GM12878 (cell line): ENCODE data around the gene TCF4. TPM values are rescaled to one million over a fixed set of nuclear protein-coding genes. Genes with fewer than 3 reads are reported as not detected.

Experiments used
- ATAC-seq: fragments of 200-7000 bp; cut with Tn5 transposase; 3 replicates; pipeline ENCODE4 v1.9.1; 2020; ENCODE audit warnings: mild to moderate bottlenecking, moderate library complexity
- BruUV-seq: library from RNA; stranded (reverse); fragments of 400-500 nt; replicated peaks from 2 replicates; lab custom pipeline; 2021; lab: Mats Ljungman, UMichigan
- CTCF ChIA-PET: fragments of 300-600 bp; sonication (Branson Sonifier 250); formaldehyde crosslinking; extraction: SDS; loops from one replicate; lab custom pipeline; 2021; ENCODE audit warnings: inconsistent platforms; lab: Yijun Ruan, JAX
- POLR2A ChIA-PET: fragments of 350-600 bp; formaldehyde crosslinking; extraction: SDS; loops from one replicate; lab custom pipeline; 2021; ENCODE audit warnings: inconsistent platforms; lab: Charles Lee
- RAD21 ChIA-PET: fragments of 300-600 bp; sonication (Branson Sonifier 250); formaldehyde crosslinking; loops from one replicate; lab custom pipeline; 2023; ENCODE audit warnings: antibody characterized with exemption; ENCODE audit not compliant: unreplicated experiment; lab: Charles Lee
- SMC1A ChIA-PET: fragments of 300-600 bp; sonication (Branson Sonifier 250); formaldehyde crosslinking; loops from one replicate; lab custom pipeline; 2023; ENCODE audit not compliant: unreplicated experiment, uncharacterized antibody; lab: Charles Lee
- DNase-seq: peaks from one replicate; pipeline ENCODE4 v3.0.0-alpha.2; 2011; ENCODE audit warnings: low read depth, low spot score
- FAIRE-seq: peaks from 3 replicates; lab custom pipeline; 2011; peaks lifted over from hg19 to GRCh38; lab: Jason Lieb, UNC
- H2AFZ ChIP-seq: 2 replicates; pipeline ENCODE4 v1.6.0; 2011; ENCODE audit warnings: low read depth, low read length, control low read depth; ENCODE audit not compliant: control insufficient read depth
- H3K27ac ChIP-seq: 2 replicates; pipeline ENCODE4 v1.5.1; 2011; ENCODE audit warnings: control low read depth; ENCODE audit not compliant: control insufficient read depth, insufficient read depth
- H3K27me3 ChIP-seq, 2 experiments: replicated peaks in 1 of 2; 2 replicates each; pipeline versions ENCODE4 v1.6.0 to v1.6.1; 2011; ENCODE audit warnings: low read length in 1 of 2; ENCODE audit not compliant: control insufficient read depth in 2 of 2, insufficient read depth in 2 of 2
- H3K36me3 ChIP-seq, 2 experiments: 2 replicates each; pipeline ENCODE4 v1.5.1; 2011; ENCODE audit warnings: low read length in 1 of 2; ENCODE audit not compliant: control insufficient read depth in 2 of 2, insufficient read depth in 2 of 2
- H3K4me1 ChIP-seq: 2 replicates; pipeline ENCODE4 v1.6.1; 2011; ENCODE audit warnings: mild to moderate bottlenecking, low read length, moderate library complexity, mixed read lengths; ENCODE audit not compliant: control insufficient read depth, insufficient read depth
- H3K4me2 ChIP-seq: 2 replicates; pipeline ENCODE4 v1.6.0; 2011; ENCODE audit warnings: control low read depth; ENCODE audit not compliant: control insufficient read depth, insufficient read depth
- H3K4me3 ChIP-seq: fragments of 200-600 bp; sonication (generic); 2 replicates; pipeline ENCODE4 v1.5.1; 2016
- H3K79me2 ChIP-seq: 2 replicates; pipeline ENCODE4 v1.6.0; 2011; ENCODE audit warnings: low read length; ENCODE audit not compliant: control insufficient read depth, insufficient read depth
- H3K9ac ChIP-seq: 2 replicates; pipeline ENCODE4 v1.8.0; 2011; ENCODE audit warnings: low read length, control low read depth, mixed read lengths; ENCODE audit not compliant: control insufficient read depth, insufficient read depth
- H3K9me3 ChIP-seq: replicated peaks from 3 replicates; pipeline ENCODE4 v1.5.1; 2011; ENCODE audit warnings: mild to moderate bottlenecking, low read length; ENCODE audit not compliant: control insufficient read depth, insufficient read depth
- H4K20me1 ChIP-seq: 2 replicates; pipeline ENCODE4 v1.6.0; 2011; ENCODE audit not compliant: control insufficient read depth, insufficient read depth
- BMI1 ChIP-seq: fragments of 450-650 bp; IDR thresholded peaks from 2 replicates; pipeline ENCODE4 v1.6.1; 2016; ENCODE audit warnings: mild to moderate bottlenecking, moderate library complexity, borderline replicate concordance
- DPF2 ChIP-seq: fragments of 450-650 bp; IDR thresholded peaks from 2 replicates; pipeline ENCODE4 v1.6.1; 2017; ENCODE audit warnings: mild to moderate bottlenecking
- EGR1 ChIP-seq, 2 experiments: IDR thresholded peaks; 1 replicate in 1 of 2; 2 replicates in 1 of 2; pipeline ENCODE4 v1.6.1; 2011 to 2012; ENCODE audit warnings: low read depth in 2 of 2, low read length in 2 of 2, borderline replicate concordance in 1 of 2, mild to moderate bottlenecking in 1 of 2, moderate library complexity in 1 of 2
- ETV6 ChIP-seq, 2 experiments: fragments of 450-650 bp in 1 of 2; IDR thresholded peaks in 1 of 2; conservative IDR thresholded peaks in 1 of 2; 2 replicates each; pipeline ENCODE4 v1.6.1; 2014; ENCODE audit warnings: antibody characterized with exemption in 1 of 2, borderline replicate concordance in 1 of 2, low read depth in 1 of 2, mild to moderate bottlenecking in 1 of 2, moderate library complexity in 1 of 2
- FOS ChIP-seq: IDR thresholded peaks from 3 replicates; pipeline ENCODE4 v1.6.1; 2011; ENCODE audit warnings: borderline replicate concordance; ENCODE audit not compliant: insufficient read length; ENCODE audit errors: extremely low read depth
- FOXK2 ChIP-seq: fragments of 450-650 bp; IDR thresholded peaks from 2 replicates; pipeline ENCODE4 v1.6.1; 2017; ENCODE audit warnings: mild to moderate bottlenecking, moderate library complexity
- FOXM1 ChIP-seq: IDR thresholded peaks from 2 replicates; pipeline ENCODE4 v1.6.1; 2012; ENCODE audit warnings: low read depth, mild to moderate bottlenecking, inconsistent platforms, low read length, moderate library complexity
- HDAC2 ChIP-seq: fragments of 200-600 bp; sonication (generic); IDR thresholded peaks from 2 replicates; pipeline ENCODE4 v1.6.1; 2017
- HDGF ChIP-seq: fragments of 450-650 bp; IDR thresholded peaks from 2 replicates; pipeline ENCODE4 v1.6.1; 2016; ENCODE audit warnings: antibody characterized with exemption
- IRF4 ChIP-seq: IDR thresholded peaks from 2 replicates; pipeline ENCODE4 v1.6.1; 2011; ENCODE audit warnings: low read depth, low read length
- NFIC ChIP-seq: IDR thresholded peaks from 2 replicates; pipeline ENCODE4 v1.6.1; 2012; ENCODE audit warnings: low read depth, mild to moderate bottlenecking, inconsistent platforms, low read length, moderate library complexity
- NRF1 ChIP-seq: conservative IDR thresholded peaks from 2 replicates; pipeline ENCODE4 v1.6.1; 2011; ENCODE audit warnings: mild to moderate bottlenecking, low read depth, low read length, improper control_type of control experiment
- PAX5 ChIP-seq: IDR thresholded peaks from 2 replicates; pipeline ENCODE4 v1.6.1; 2011; ENCODE audit warnings: low read depth, low read length, borderline replicate concordance
- POLR2A ChIP-seq: IDR thresholded peaks from 2 replicates; pipeline ENCODE4 v1.6.1; 2011; ENCODE audit warnings: low read depth, mild to moderate bottlenecking, low read length
- POLR2AphosphoS2 ChIP-seq: IDR thresholded peaks from 2 replicates; pipeline ENCODE4 v1.6.1; 2011; ENCODE audit warnings: low read depth, mild to moderate bottlenecking, low read length, improper control_type of control experiment, moderate library complexity
- RCOR1 ChIP-seq: conservative IDR thresholded peaks from 2 replicates; pipeline ENCODE4 v1.6.1; 2012; ENCODE audit warnings: low read depth, low read length, improper control_type of control experiment
- SREBF2 ChIP-seq: IDR thresholded peaks from 2 replicates; pipeline ENCODE4 v1.6.1; 2012; ENCODE audit warnings: mild to moderate bottlenecking, low read length
- WRNIP1 ChIP-seq: IDR thresholded peaks from 2 replicates; pipeline ENCODE4 v1.6.1; 2011; ENCODE audit warnings: low read depth, low read length, improper control_type of control experiment, borderline replicate concordance
- WGBS: methylation state at CpG from one replicate; pipeline ENCODE4 v1.1.6; 2016; ENCODE audit warnings: low lambda C conversion rate; ENCODE audit not compliant: insufficient replicate concordance, insufficient coverage; ENCODE audit errors: missing lambda C conversion rate; 5-methylcytosine and 5-hydroxymethylcytosine counted together
- in situ Hi-C: fragments of 300-500 bp; cut with MboI; formaldehyde crosslinking; loops from 9 replicates; pipeline ENCODE4 v1.14.3; 2018; ENCODE audit warnings: mixed read lengths
- intact Hi-C: fragments of 100-400 bp; cut with micrococcal nuclease; formaldehyde crosslinking; loops from one replicate; pipeline ENCODE4 v1.14.2; 2022; ENCODE audit not compliant: unreplicated experiment
- polyA plus RNA-seq, 11 experiments: library from polyadenylated mRNA; depleted of rRNA in 4 of 11; unstranded in 6 of 11; stranded (reverse) in 5 of 11; fragments of >200 nt; fragmentation: Nextera tagmentation in 4 of 11; fragmentation: Illumina TruSeq in 1 of 11; extraction: Ambion mirVana in 4 of 11; extraction: Trizol in 1 of 11; gene quantifications; 1 replicate in 1 of 11; 2 replicates in 10 of 11; pipeline versions ENCODE4 v1.2.1 to v1.2.3, GENCODE V29; 2011 to 2016; ENCODE audit warnings: inconsistent platforms in 2 of 11, missing spikeins in 2 of 11, low read depth in 1 of 11
- total RNA-seq, 4 experiments: library from RNA; depleted of rRNA in 3 of 4; stranded (reverse); fragments of >200 nt in 3 of 4; fragmentation: Illumina TruSeq in 1 of 4; extraction: Trizol in 1 of 4; gene quantifications; 2 replicates each; pipeline versions ENCODE4 v1.2.1 to v1.2.3, GENCODE V29; 2013 to 2021
- TF ChIP-seq, protein P1 (sequence below): fragments of 450-650 bp; IDR thresholded peaks from 2 replicates; pipeline ENCODE4 v1.6.1; 2016; ENCODE audit warnings: mild to moderate bottlenecking, moderate library complexity, borderline replicate concordance
- TF ChIP-seq, protein P2 (sequence below): fragments of 450-650 bp; formaldehyde crosslinking; IDR thresholded peaks from 2 replicates; pipeline ENCODE4 v1.4.0; 2020; ENCODE audit warnings: mild to moderate bottlenecking, moderate library complexity

Gene TCF4
- total and polyA plus RNA-seq, 10 of the 15 experiments (the other 5 are each of a cell fraction or from before 2014, with no cell fraction given): 15.2 to 94.0 (median 31.5) TPM

DNA sequence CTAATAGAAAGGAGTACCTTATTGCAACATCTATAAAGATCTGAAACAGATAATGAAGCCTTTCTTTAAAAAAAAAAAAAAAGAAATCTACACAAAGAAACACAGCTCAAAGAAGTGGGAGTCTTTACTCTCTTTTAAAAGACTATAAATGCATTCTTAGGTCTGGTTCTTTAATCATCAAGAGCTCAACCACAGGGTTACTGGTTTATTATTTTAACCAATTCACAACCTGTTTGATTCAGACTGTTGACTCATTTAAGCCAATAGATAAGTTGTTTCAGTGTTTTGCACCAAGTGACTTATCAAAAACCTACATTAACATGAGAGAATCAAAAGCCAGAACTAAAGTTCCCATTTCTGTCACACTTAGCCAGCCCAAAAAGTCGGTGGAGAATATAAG lies 93.1 kb downstream of the TCF4 start:
- H3K9me3 ChIP-seq: no peaks in the 10 kb centered on the region
- ChIA-PET SMC1A (interaction anchor here (0.7 to 0.8 kb wide), 2 partner anchors 85 to 288 kb away, joined by 3 read pairs; no protein-coding TSS in a partner anchor), RAD21 (no interaction called here), POLR2A (no interaction called here), CTCF (interaction anchor here (0.6 kb wide), 1 partner anchor 35 kb away, joined by 3 read pairs; no protein-coding TSS in a partner anchor)
- H3K4me3 ChIP-seq: no peak overlapping the region
- no peaks in the 10 kb centered on the region for H3K79me2 ChIP-seq
- no peaks in the 10 kb centered on the region for H3K4me1 ChIP-seq
- no peak overlapping the region for H3K27ac ChIP-seq
- intact Hi-C loops: no loop called here
- no peaks in the 10 kb centered on the region; a peak in 2 of 4 replicates for H3K27me3 ChIP-seq
- no TSS peak for BruUV-seq
- H4K20me1 ChIP-seq: no peaks in the 10 kb centered on the region
- TF ChIP-seq DPF2: no peak
- TF ChIP-seq FOXK2: no peak
- no peak for TF ChIP-seq POLR2A
- TF ChIP-seq POLR2AphosphoS2: no peak
- TF ChIP-seq EGR1 (IDR thresholded peaks at IDR 0.05; ENCODE audit: borderline replicate concordance in 1 of 2, low read depth in 2 of 2, low read length in 2 of 2): no peak
- TF ChIP-seq PAX5: no peak
- no peak for TF ChIP-seq ETV6 (conservative IDR thresholded peaks at IDR 0.05 in 1 of 2, IDR thresholded peaks at IDR 0.05 in 1 of 2; ENCODE audit: borderline replicate concordance in 1 of 2, low read depth in 1 of 2)
- no peak for TF ChIP-seq FOS
- no peak for TF ChIP-seq RCOR1
- TF ChIP-seq BMI1: no peak
- TF ChIP-seq, protein P1, sequence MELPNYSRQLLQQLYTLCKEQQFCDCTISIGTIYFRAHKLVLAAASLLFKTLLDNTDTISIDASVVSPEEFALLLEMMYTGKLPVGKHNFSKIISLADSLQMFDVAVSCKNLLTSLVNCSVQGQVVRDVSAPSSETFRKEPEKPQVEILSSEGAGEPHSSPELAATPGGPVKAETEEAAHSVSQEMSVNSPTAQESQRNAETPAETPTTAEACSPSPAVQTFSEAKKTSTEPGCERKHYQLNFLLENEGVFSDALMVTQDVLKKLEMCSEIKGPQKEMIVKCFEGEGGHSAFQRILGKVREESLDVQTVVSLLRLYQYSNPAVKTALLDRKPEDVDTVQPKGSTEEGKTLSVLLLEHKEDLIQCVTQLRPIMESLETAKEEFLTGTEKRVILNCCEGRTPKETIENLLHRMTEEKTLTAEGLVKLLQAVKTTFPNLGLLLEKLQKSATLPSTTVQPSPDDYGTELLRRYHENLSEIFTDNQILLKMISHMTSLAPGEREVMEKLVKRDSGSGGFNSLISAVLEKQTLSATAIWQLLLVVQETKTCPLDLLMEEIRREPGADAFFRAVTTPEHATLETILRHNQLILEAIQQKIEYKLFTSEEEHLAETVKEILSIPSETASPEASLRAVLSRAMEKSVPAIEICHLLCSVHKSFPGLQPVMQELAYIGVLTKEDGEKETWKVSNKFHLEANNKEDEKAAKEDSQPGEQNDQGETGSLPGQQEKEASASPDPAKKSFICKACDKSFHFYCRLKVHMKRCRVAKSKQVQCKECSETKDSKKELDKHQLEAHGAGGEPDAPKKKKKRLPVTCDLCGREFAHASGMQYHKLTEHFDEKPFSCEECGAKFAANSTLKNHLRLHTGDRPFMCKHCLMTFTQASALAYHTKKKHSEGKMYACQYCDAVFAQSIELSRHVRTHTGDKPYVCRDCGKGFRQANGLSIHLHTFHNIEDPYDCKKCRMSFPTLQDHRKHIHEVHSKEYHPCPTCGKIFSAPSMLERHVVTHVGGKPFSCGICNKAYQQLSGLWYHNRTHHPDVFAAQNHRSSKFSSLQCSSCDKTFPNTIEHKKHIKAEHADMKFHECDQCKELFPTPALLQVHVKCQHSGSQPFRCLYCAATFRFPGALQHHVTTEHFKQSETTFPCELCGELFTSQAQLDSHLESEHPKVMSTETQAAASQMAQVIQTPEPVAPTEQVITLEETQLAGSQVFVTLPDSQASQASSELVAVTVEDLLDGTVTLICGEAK: no peak
- no peak for TF ChIP-seq HDGF
- TF ChIP-seq FOXM1: no peak
- TF ChIP-seq, protein P2, sequence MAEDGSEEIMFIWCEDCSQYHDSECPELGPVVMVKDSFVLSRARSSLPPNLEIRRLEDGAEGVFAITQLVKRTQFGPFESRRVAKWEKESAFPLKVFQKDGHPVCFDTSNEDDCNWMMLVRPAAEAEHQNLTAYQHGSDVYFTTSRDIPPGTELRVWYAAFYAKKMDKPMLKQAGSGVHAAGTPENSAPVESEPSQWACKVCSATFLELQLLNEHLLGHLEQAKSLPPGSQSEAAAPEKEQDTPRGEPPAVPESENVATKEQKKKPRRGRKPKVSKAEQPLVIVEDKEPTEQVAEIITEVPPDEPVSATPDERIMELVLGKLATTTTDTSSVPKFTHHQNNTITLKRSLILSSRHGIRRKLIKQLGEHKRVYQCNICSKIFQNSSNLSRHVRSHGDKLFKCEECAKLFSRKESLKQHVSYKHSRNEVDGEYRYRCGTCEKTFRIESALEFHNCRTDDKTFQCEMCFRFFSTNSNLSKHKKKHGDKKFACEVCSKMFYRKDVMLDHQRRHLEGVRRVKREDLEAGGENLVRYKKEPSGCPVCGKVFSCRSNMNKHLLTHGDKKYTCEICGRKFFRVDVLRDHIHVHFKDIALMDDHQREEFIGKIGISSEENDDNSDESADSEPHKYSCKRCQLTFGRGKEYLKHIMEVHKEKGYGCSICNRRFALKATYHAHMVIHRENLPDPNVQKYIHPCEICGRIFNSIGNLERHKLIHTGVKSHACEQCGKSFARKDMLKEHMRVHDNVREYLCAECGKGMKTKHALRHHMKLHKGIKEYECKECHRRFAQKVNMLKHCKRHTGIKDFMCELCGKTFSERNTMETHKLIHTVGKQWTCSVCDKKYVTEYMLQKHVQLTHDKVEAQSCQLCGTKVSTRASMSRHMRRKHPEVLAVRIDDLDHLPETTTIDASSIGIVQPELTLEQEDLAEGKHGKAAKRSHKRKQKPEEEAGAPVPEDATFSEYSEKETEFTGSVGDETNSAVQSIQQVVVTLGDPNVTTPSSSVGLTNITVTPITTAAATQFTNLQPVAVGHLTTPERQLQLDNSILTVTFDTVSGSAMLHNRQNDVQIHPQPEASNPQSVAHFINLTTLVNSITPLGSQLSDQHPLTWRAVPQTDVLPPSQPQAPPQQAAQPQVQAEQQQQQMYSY (CRISPR knock-in tag): no peak
- TF ChIP-seq WRNIP1: no peak
- no peak for TF ChIP-seq SREBF2
- no peak for TF ChIP-seq NFIC
- TF ChIP-seq IRF4: no peak
- TF ChIP-seq NRF1: no peak
- TF ChIP-seq HDAC2: no peak
- in situ Hi-C loops: no loop called here
- 0% methylated on average over 1 of the region's 1 CpG for WGBS
- no peak overlapping the region for H3K4me2 ChIP-seq
- no peak for ATAC-seq
- H3K36me3 ChIP-seq: no peaks in the 10 kb centered on the region
- FAIRE-seq: no peak
- H2AFZ ChIP-seq: no peak overlapping the region
- H3K9ac ChIP-seq: no peak overlapping the region
- no peak for DNase-seq
